WTC11 (cell line): ENCODE results near the gene FAM174B. TPM values are rescaled to one million over a fixed set of nuclear protein-coding genes. Genes with fewer than 3 reads are reported as not detected.

ENCODE experiments used
- ATAC-seq: fragments of 200-7000 bp; cut with Tn5 transposase; 2 replicates; pipeline ENCODE4 v1.10.0; 2021; ENCODE audit warnings: mild to moderate bottlenecking, moderate library complexity
- CTCF ChIA-PET: fragments of 300-600 bp; sonication (Branson Sonifier 250); formaldehyde crosslinking; loops from one replicate; lab custom pipeline; 2021; ENCODE audit warnings: antibody characterized with exemption; lab: Charles Lee
- POLR2A ChIA-PET: fragments of 350-600 bp; sonication (Branson Sonifier 250); formaldehyde crosslinking; loops from one replicate; lab custom pipeline; 2021; ENCODE audit warnings: antibody characterized with exemption; lab: Charles Lee
- DNase-seq: peaks from one replicate; pipeline ENCODE4 v3.0.0; 2021; ENCODE audit warnings: low spot score
- H3K27ac Mint-ChIP-seq: 2 replicates; pipeline ENCODE4 v1.8.0; 2021; ENCODE audit warnings: mixed read lengths
- H3K27me3 Mint-ChIP-seq: 2 replicates; pipeline ENCODE4 v1.8.0; 2021; ENCODE audit warnings: low read depth, mild to moderate bottlenecking, moderate library complexity, mixed read lengths
- H3K36me3 Mint-ChIP-seq: 2 replicates; pipeline ENCODE4 v1.8.0; 2021; ENCODE audit warnings: mixed read lengths
- H3K4me1 Mint-ChIP-seq: 2 replicates; pipeline ENCODE4 v1.8.0; 2022; ENCODE audit warnings: mixed read lengths
- H3K4me3 Mint-ChIP-seq: 2 replicates; pipeline ENCODE4 v1.8.0; 2021; ENCODE audit warnings: mild to moderate bottlenecking, moderate library complexity, mixed read lengths
- H3K9me3 Mint-ChIP-seq: 2 replicates; pipeline ENCODE4 v1.8.0; 2021; ENCODE audit warnings: mixed read lengths
- AR ChIP-seq: fragments of 250-450 bp; sonication (Bioruptor Pico); IDR thresholded peaks from 2 replicates; pipeline ENCODE4 v1.9.0; 2021; ENCODE audit warnings: mild to moderate bottlenecking
- CBFB ChIP-seq: sonication (generic); formaldehyde crosslinking; IDR thresholded peaks from 2 replicates; pipeline ENCODE4 v1.8.1; 2022; ENCODE audit warnings: mild to moderate bottlenecking, low read depth, missing genetic modification reagents
- E2F4 ChIP-seq: sonication (generic); formaldehyde crosslinking; IDR thresholded peaks from 2 replicates; pipeline ENCODE4 v1.8.1; 2022; ENCODE audit warnings: low read depth, mild to moderate bottlenecking, moderate library complexity, missing genetic modification reagents, borderline replicate concordance
- E2F5 ChIP-seq: sonication (generic); formaldehyde crosslinking; IDR thresholded peaks from 2 replicates; pipeline ENCODE4 v1.8.1; 2022; ENCODE audit warnings: mild to moderate bottlenecking, moderate library complexity, missing genetic modification reagents
- ELF4 ChIP-seq: sonication (generic); formaldehyde crosslinking; IDR thresholded peaks from 2 replicates; pipeline ENCODE4 v1.8.1; 2022; ENCODE audit warnings: low read depth, mild to moderate bottlenecking, moderate library complexity, missing genetic modification reagents
- ZBTB43 ChIP-seq: sonication (generic); formaldehyde crosslinking; IDR thresholded peaks from 2 replicates; pipeline ENCODE4 v1.8.1; 2023; ENCODE audit warnings: mild to moderate bottlenecking, missing genetic modification reagents
- ZNF425 ChIP-seq: fragments of 250-450 bp; sonication (Bioruptor Pico); conservative IDR thresholded peaks from 2 replicates; pipeline ENCODE4 v1.9.0; 2021; ENCODE audit warnings: mild to moderate bottlenecking
- ZNF671 ChIP-seq: fragments of 250-450 bp; sonication (Bioruptor Pico); IDR thresholded peaks from 2 replicates; pipeline ENCODE4 v1.8.0; 2021; ENCODE audit warnings: mild to moderate bottlenecking
- total RNA-seq: library from RNA; stranded (reverse); gene quantifications from 3 replicates; pipeline ENCODE4 v1.2.3, GENCODE V29; 2021

Gene FAM174B
- total RNA-seq, 1 experiment from 2014 or later: 22.1 TPM

GRCh38 chr15:92599394-92599970, 56.1 kb downstream of the FAM174B start:
- CTCF ChIA-PET: no interaction called here
- peaks cover 5% of the 10 kb centered on the region for H3K36me3 Mint-ChIP-seq
- H3K4me3 Mint-ChIP-seq: no peak overlapping the region

More at GRCh38 chr15:92599394-92599970, 56.1 kb downstream of the FAM174B start:
- Mint-ChIP-seq H3K27ac (no peak overlapping the region), H3K27me3 (peaks cover 3% of the 10 kb centered on the region; the same call in 1 of the 2 replicates)
- POLR2A ChIA-PET: no interaction called here
- no peak for DNase-seq
- TF ChIP-seq E2F5 (CRISPR knock-in tag) (no peak), ZNF671 (CRISPR knock-in tag) (no peak), ELF4 (no peak), ZNF425 (CRISPR knock-in tag) (no peak), AR (no peak), CBFB (CRISPR knock-in tag) (no peak), E2F4 (no peak), ZBTB43 (no peak)
- TF ChIP-seq, all 79 proteins: peak for 0
- ATAC-seq: no peak
- Mint-ChIP-seq H3K4me1 (peaks cover 4% of the 10 kb centered on the region; the same call in 1 of the 2 replicates), H3K9me3 (peaks cover 8% of the 10 kb centered on the region)
